Uterus (tissue), 4 donors: Measurements from ENCODE around the gene GABRA5. TPM values are rescaled to one million over a fixed set of nuclear protein-coding genes. Genes with fewer than 3 reads are reported as not detected.

Experiments used
- DNase-seq, 2 donors: peaks; one replicate each; pipeline ENCODE4 v3.0.0-alpha.2; 2019 to 2020
- H3K27ac ChIP-seq, 2 donors: fragments of 200-600 bp; sonication (generic); 1 replicate in 1 of 2; 2 replicates in 1 of 2; pipeline ENCODE4 v1.5.1; 2016 to 2018
- H3K27me3 ChIP-seq, 2 donors: fragments of 200-600 bp; sonication (generic); one replicate each; pipeline ENCODE4 v1.5.1; 2018 to 2019; ENCODE audit warnings: control low read depth in 1 of 2
- H3K36me3 ChIP-seq, 2 donors: fragments of 200-600 bp; sonication (generic); one replicate each; pipeline ENCODE4 v1.5.1; 2019; ENCODE audit warnings: control low read depth in 1 of 2
- H3K4me1 ChIP-seq, 2 donors: fragments of 200-600 bp; sonication (generic); one replicate each; pipeline ENCODE4 v1.5.1; 2018 to 2019; ENCODE audit warnings: control low read depth in 1 of 2
- H3K4me3 ChIP-seq, 2 donors: fragments of 200-600 bp; sonication (generic); 1 replicate in 1 of 2; 2 replicates in 1 of 2; pipeline ENCODE4 v1.5.1; 2018 to 2019; ENCODE audit warnings: mild to moderate bottlenecking in 1 of 2
- H3K9me3 ChIP-seq, 2 donors: fragments of 200-600 bp; sonication (generic); one replicate each; pipeline ENCODE4 v1.5.1; 2019; ENCODE audit warnings: control low read depth in 1 of 2
- POLR2A ChIP-seq, 2 donors: fragments of 450-650 bp; IDR thresholded peaks; one replicate each; pipeline ENCODE4 v1.6.1; 2016; ENCODE audit warnings: antibody characterized with exemption in 2 of 2, mild to moderate bottlenecking in 1 of 2, moderate library complexity in 1 of 2
- intact Hi-C: fragments of 100-400 bp; cut with DNase I; formaldehyde crosslinking; loops from one replicate; pipeline ENCODE4 v1.15.1; 2023; ENCODE audit warnings: low total_unique reads
- total RNA-seq, 4 donors: library from RNA; depleted of rRNA in 3 of 4; stranded (reverse); fragments of >200 nt in 3 of 4; gene quantifications; one replicate each; pipeline versions ENCODE4 v1.1.0 to v1.2.4, GENCODE V29; 2014 to 2023
- TF ChIP-seq, protein P1 (sequence below), 4 experiments: fragments of 200-600 bp in 2 of 4; fragments of 450-650 bp in 2 of 4; sonication (generic) in 2 of 4; IDR thresholded peaks; one replicate each; pipeline ENCODE4 v1.5.1; 2016 to 2019; ENCODE audit warnings: antibody characterized with exemption in 4 of 4, mild to moderate bottlenecking in 2 of 4, moderate library complexity in 1 of 4
- donor health status: DM: yes; HTN: yes; CAD: no.

GABRA5 gene
- total RNA-seq, 4 donors from 2014 or later = not detected

DNA sequence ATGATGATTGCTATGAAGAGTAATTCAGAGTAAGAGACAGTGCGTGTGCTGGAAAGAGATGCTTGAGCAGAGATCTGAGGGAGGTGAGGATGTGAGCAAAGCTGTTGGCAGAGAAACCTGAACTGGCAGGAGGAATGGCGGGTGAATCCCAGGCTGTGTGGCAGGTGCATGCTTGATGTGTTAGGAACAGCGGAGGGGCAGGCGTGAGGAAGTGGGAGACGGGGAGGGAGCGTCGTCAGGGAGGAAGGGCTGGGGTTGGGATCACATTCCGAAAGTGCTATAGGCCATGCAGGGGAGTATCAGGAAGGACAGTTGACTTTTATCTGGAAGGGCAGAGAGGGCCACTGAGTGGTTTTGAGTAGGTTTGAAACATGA is 8.6 kb downstream of the GABRA5 start:
- intact Hi-C loops = no loop called here
- TF ChIP-seq, protein P1, sequence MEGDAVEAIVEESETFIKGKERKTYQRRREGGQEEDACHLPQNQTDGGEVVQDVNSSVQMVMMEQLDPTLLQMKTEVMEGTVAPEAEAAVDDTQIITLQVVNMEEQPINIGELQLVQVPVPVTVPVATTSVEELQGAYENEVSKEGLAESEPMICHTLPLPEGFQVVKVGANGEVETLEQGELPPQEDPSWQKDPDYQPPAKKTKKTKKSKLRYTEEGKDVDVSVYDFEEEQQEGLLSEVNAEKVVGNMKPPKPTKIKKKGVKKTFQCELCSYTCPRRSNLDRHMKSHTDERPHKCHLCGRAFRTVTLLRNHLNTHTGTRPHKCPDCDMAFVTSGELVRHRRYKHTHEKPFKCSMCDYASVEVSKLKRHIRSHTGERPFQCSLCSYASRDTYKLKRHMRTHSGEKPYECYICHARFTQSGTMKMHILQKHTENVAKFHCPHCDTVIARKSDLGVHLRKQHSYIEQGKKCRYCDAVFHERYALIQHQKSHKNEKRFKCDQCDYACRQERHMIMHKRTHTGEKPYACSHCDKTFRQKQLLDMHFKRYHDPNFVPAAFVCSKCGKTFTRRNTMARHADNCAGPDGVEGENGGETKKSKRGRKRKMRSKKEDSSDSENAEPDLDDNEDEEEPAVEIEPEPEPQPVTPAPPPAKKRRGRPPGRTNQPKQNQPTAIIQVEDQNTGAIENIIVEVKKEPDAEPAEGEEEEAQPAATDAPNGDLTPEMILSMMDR (IDR thresholded peaks at IDR 0.05) = no peak
- TF ChIP-seq POLR2A (IDR thresholded peaks at IDR 0.05) = no peak
- Histone ChIP-seq H3K36me3 (no peaks in the 10 kb centered on the region), H3K27ac (no peak overlapping the region), H3K9me3 (no peaks in the 10 kb centered on the region), H3K4me1 (no peaks in the 10 kb centered on the region), H3K27me3 (no peaks in the 10 kb centered on the region), H3K4me3 (no peak overlapping the region)
- no peak for DNase-seq

DNA sequence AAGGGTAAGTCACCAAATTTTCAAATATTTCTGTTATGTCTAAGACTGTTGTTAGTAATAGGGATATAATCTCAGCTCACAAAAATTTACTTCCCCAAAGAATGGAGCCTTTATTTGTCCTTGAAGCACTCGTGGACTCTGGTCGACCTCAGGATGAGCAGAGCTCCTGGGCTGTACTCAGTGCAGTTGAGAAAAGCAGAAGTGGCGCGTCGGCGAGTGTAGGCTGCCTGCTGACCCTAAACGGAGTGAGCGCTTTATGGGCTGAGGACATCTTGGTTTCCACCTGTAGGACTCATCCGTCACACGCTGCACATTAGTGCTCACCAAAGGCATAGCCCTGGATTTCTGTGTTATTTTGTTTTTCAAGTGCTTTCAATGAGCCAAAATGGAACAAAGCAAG is 11.0 kb downstream of the GABRA5 start:
- Histone ChIP-seq H3K9me3 (no peaks in the 10 kb centered on the region), H3K27ac (no peak overlapping the region), H3K4me3 (no peak overlapping the region), H3K36me3 (no peaks in the 10 kb centered on the region), H3K4me1 (no peaks in the 10 kb centered on the region), H3K27me3 (no peaks in the 10 kb centered on the region)
- TF ChIP-seq, protein P1 (IDR thresholded peaks at IDR 0.05) = no peak
- no peak for TF ChIP-seq POLR2A (IDR thresholded peaks at IDR 0.05)
- no peak for DNase-seq
- intact Hi-C loops = no loop called here

DNA sequence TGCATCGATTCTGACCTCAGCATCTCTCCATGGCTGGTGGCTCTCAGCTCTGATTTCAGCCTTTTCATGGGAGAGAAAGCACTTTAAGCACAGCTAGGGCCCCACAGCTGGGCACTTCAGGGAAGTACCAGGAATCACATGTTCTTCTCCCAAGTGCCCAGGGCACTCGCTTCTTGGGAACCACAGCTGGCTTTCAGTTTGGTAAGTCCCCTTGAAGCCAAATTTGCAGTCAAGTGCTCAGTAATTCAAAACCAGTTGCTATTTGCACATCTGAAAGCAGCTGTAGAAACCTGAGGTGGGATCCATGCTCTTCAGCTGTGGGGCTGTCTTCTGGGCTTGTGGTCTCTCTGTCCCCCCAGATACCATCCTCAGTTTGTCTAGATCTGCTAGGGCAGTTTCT is 12.8 kb downstream of the GABRA5 start:
- Histone ChIP-seq H3K27me3 (no peaks in the 10 kb centered on the region), H3K27ac (no peak overlapping the region), H3K4me1 (no peaks in the 10 kb centered on the region), H3K9me3 (no peaks in the 10 kb centered on the region), H3K4me3 (no peak overlapping the region), H3K36me3 (no peaks in the 10 kb centered on the region)
- DNase-seq = no peak
- no peak for TF ChIP-seq POLR2A (IDR thresholded peaks at IDR 0.05)
- TF ChIP-seq, protein P1 (IDR thresholded peaks at IDR 0.05) = no peak
- intact Hi-C loops = no loop called here

DNA sequence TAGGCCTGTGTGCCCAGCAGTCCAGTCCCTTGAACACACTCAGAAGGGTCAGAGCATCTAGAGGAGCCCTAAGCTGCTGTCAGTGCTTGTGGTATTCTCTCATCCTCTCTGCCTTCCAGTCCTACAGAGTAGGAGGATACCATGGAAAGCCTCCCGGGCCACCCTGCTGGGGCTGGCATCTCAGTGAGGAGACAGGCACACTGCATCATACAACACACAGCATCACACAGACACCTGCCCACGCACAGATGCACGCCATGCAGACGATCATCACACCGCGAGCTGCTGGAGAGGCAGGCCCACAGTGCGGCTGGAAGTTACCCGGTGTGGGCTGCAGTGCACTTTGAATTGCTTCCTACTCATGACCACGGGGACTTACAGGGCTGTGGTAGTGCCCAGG is 15.2 kb downstream of the GABRA5 start:
- TF ChIP-seq, protein P1 (IDR thresholded peaks at IDR 0.05) = no peak
- no peak for TF ChIP-seq POLR2A (IDR thresholded peaks at IDR 0.05)
- Histone ChIP-seq H3K27me3 (no peaks in the 10 kb centered on the region), H3K4me1 (no peaks in the 10 kb centered on the region), H3K27ac (no peak overlapping the region), H3K36me3 (no peaks in the 10 kb centered on the region), H3K9me3 (no peaks in the 10 kb centered on the region), H3K4me3 (no peak overlapping the region)
- DNase-seq = no peak
- intact Hi-C loops = no loop called here

DNA sequence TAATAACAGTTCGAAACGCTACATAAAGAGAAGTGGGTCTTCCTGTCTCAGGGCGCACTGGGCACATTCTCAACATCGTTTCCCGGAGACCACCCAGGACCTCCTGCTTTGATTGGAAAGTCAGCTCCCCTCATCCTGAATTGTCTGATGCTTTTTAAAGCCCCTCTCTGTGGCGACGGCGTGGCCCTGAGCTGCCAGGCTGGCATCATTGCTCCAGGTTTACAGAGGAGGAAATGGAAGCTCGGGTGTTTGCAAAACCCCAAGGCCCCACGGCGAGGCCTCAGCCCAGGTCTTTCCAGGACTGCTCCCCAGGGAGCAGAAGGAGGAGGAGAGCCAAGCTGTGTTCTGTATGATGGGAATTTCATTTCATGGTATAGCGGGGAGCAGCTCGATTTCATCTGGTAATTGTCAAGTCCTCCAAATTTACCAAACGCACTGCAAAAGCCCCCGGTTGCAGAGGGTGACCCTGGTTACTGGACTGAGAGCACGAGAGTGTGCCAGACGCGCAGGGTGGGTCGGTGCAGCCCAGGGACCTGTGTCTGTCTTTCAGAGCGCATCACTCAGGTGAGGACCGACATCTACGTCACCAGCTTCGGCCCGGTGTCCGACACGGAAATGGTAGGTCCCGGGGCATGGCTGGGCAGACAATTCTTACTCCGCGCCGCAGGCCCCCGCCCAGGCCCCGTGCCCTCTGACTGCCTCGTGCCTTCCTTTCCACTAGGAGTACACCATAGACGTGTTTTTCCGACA is 15.9 kb downstream of the GABRA5 start:
- H3K4me1 ChIP-seq = no peaks in the 10 kb centered on the region
- no peak for DNase-seq
- H3K27ac ChIP-seq = no peak overlapping the region
- H3K36me3 ChIP-seq = no peaks in the 10 kb centered on the region
- no peaks in the 10 kb centered on the region for H3K27me3 ChIP-seq
- intact Hi-C loops = no loop called here
- H3K4me3 ChIP-seq = no peak overlapping the region
- no peak for TF ChIP-seq POLR2A (IDR thresholded peaks at IDR 0.05)
- TF ChIP-seq, protein P1 (IDR thresholded peaks at IDR 0.05) = no peak
- no peaks in the 10 kb centered on the region for H3K9me3 ChIP-seq
